Prostate gland (tissue), 2 donors: ENCODE data around the gene SFTPD. TPM values are rescaled to one million over a fixed set of nuclear protein-coding genes. Genes with fewer than 3 reads are reported as not detected.
A peak's percentile ranks its signal among the peaks of the same experiment; 100 is the strongest.

Source experiments
- DNase-seq: peaks from one replicate; pipeline ENCODE4 v3.0.0-alpha.2; 2019; ENCODE audit warnings: low spot score
- H3K27ac ChIP-seq, 2 donors: fragments of 200-600 bp; sonication (generic); 2 replicates each; pipeline ENCODE4 v1.5.1; 2017 to 2019
- H3K27me3 ChIP-seq: fragments of 200-600 bp; sonication (generic); replicated peaks from 2 replicates; pipeline ENCODE4 v1.5.1; 2019; ENCODE audit not compliant: insufficient read depth
- H3K36me3 ChIP-seq, 2 donors: fragments of 200-600 bp; sonication (generic); 1 replicate in 1 of 2; 2 replicates in 1 of 2; pipeline versions ENCODE4 v1.5.1 to v1.8.1; 2017 to 2019
- H3K4me1 ChIP-seq: fragments of 200-600 bp; sonication (generic); replicated peaks from 2 replicates; pipeline ENCODE4 v1.5.1; 2019
- H3K4me3 ChIP-seq, 2 donors: fragments of 200-600 bp; sonication (generic); 2 replicates each; pipeline ENCODE4 v1.5.1; 2017 to 2019
- H3K9me3 ChIP-seq: fragments of 200-600 bp; sonication (generic); 2 replicates; pipeline ENCODE4 v1.5.1; 2017
- CTCF ChIP-seq, 4 experiments: fragments of 200-600 bp in 2 of 4; fragments of 450-650 bp in 2 of 4; sonication (generic) in 2 of 4; IDR thresholded peaks; 1 replicate in 3 of 4; 2 replicates in 1 of 4; pipeline ENCODE4 v1.5.1; 2016 to 2019; ENCODE audit warnings: antibody characterized with exemption in 4 of 4, mild to moderate bottlenecking in 2 of 4, moderate library complexity in 2 of 4
- POLR2A ChIP-seq: fragments of 450-650 bp; IDR thresholded peaks from one replicate; pipeline ENCODE4 v1.6.1; 2016; ENCODE audit warnings: antibody characterized with exemption, mild to moderate bottlenecking
- POLR2AphosphoS5 ChIP-seq: sonication (generic); formaldehyde crosslinking; IDR thresholded peaks from one replicate; pipeline ENCODE4 v1.6.1; 2017; ENCODE audit warnings: antibody characterized with exemption
- WGBS: methylation state at CpG from one replicate; pipeline ENCODE4 v1.1.5; 2018; 5-methylcytosine and 5-hydroxymethylcytosine counted together
- intact Hi-C: fragments of 100-400 bp; cut with DNase I; formaldehyde crosslinking; loops from one replicate; pipeline ENCODE4 v1.14.2; 2022
- total RNA-seq, 2 donors: library from RNA; depleted of rRNA; stranded (reverse); fragments of >200 nt; gene quantifications; one replicate each; pipeline ENCODE4 v1.1.0, GENCODE V29; 2016

The SFTPD gene
- total RNA-seq, 2 donors from 2014 or later = 2.1 to 2.6 TPM

- WGBS = 89% methylated on average over 4 of the region's 4 CpGs
- Histone ChIP-seq H3K27ac (no peak overlapping the region), H3K36me3 (no peaks in the 10 kb centered on the region), H3K27me3 (no peaks in the 10 kb centered on the region), H3K9me3 (no peaks in the 10 kb centered on the region), H3K4me3 (no peak overlapping the region), H3K4me1 (no peaks in the 10 kb centered on the region)
- intact Hi-C loops = no loop called here
- no peak for DNase-seq
- no peak for TF ChIP-seq CTCF (IDR thresholded peaks at IDR 0.05)
- TF ChIP-seq POLR2A = no peak
- no peak for TF ChIP-seq POLR2AphosphoS5
These were observed 7.8 kb downstream of the SFTPD start for GRCh38 chr10:79941146-79941545.

GRCh38 chr10:79940431-79940830 is 8.5 kb downstream of the SFTPD start:
- H3K27me3 ChIP-seq = no peaks in the 10 kb centered on the region
- no peaks in the 10 kb centered on the region for H3K9me3 ChIP-seq
- peak; percentile 1 for DNase-seq
- no peak for TF ChIP-seq CTCF (IDR thresholded peaks at IDR 0.05)
- no peaks in the 10 kb centered on the region for H3K36me3 ChIP-seq
- H3K4me3 ChIP-seq = no peak overlapping the region
- no peaks in the 10 kb centered on the region for H3K4me1 ChIP-seq
- no peak overlapping the region for H3K27ac ChIP-seq
- intact Hi-C loops = no loop called here

- Histone ChIP-seq H3K4me3 (no peak overlapping the region), H3K36me3 (no peaks in the 10 kb centered on the region), H3K4me1 (no peaks in the 10 kb centered on the region), H3K9me3 (no peaks in the 10 kb centered on the region), H3K27ac (no peak overlapping the region), H3K27me3 (no peaks in the 10 kb centered on the region)
- DNase-seq = no peak
- WGBS = 82% methylated on average over 2 of the region's 2 CpGs
- intact Hi-C loops = no loop called here
- no peak for TF ChIP-seq POLR2AphosphoS5
- TF ChIP-seq POLR2A = no peak
- TF ChIP-seq CTCF (IDR thresholded peaks at IDR 0.05) = no peak
These were observed 8.9 kb downstream of the SFTPD start for GRCh38 chr10:79939969-79940368.

GRCh38 chr10:79938728-79939406 is 10.0 kb downstream of the SFTPD start:
- H3K27ac ChIP-seq = no peak overlapping the region
- H3K27me3 ChIP-seq = no peaks in the 10 kb centered on the region
- H3K9me3 ChIP-seq = no peaks in the 10 kb centered on the region
- no peak overlapping the region for H3K4me3 ChIP-seq
- intact Hi-C loops = no loop called here
- no peaks in the 10 kb centered on the region for H3K4me1 ChIP-seq
- TF ChIP-seq POLR2AphosphoS5 (no peak), CTCF (IDR thresholded peaks at IDR 0.05) (no peak), POLR2A (no peak)
- 81% methylated on average over 6 of the region's 6 CpGs for WGBS
- H3K36me3 ChIP-seq = no peaks in the 10 kb centered on the region
- no peak for DNase-seq

GRCh38 chr10:79937701-79938151 is 11.2 kb downstream of the SFTPD start:
- intact Hi-C loops = no loop called here
- 85% methylated on average over 10 of the region's 10 CpGs for WGBS
- DNase-seq = no peak
- no peaks in the 10 kb centered on the region for H3K9me3 ChIP-seq
- no peak for TF ChIP-seq POLR2AphosphoS5
- no peak for TF ChIP-seq CTCF (IDR thresholded peaks at IDR 0.05)
- no peak for TF ChIP-seq POLR2A
- H3K27me3 ChIP-seq = no peaks in the 10 kb centered on the region
- H3K36me3 ChIP-seq = no peaks in the 10 kb centered on the region
- H3K27ac ChIP-seq = no peak overlapping the region
- H3K4me1 ChIP-seq = no peaks in the 10 kb centered on the region
- H3K4me3 ChIP-seq = no peak overlapping the region
